ENCODE results near the gene MICU1. TPM values are rescaled to one million over a fixed set of nuclear protein-coding genes. Genes with fewer than 3 reads are reported as not detected.

The MICU1 gene
- total and polyA plus RNA-seq, 10 of the 15 experiments (the other 5 are each of a cell fraction or from before 2014, with no cell fraction given) = 18.2 to 36.4 (median 22.2) TPM

DNA sequence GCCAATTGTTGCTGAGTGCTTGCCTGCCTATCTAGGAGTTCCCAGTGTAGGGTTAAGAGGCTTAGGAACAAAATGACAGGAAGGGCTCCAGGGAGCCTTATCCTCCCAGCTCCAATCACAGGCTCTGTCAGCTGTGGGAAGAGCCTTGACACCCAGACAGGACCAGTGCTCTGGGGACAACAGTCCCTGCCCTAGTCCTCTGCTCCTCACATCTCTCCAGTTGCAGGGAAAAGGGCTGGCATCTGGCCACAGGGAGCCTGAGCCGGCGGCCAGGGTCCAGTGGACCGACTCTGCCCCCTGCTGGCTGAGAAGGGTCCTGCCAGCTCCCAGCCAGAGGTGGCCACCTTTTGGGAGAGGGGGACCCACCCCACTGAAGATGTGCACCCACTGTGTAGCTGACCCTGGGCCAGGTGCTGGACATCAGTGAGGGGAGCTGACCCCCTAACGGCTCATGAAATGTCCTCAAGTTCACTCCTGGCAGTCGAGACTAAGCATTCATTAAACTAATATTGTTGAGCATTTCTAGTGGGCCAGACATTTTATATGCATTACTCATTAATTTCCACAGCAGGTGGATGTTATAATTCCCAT lies 288.7 kb downstream of the MICU1 start (continued):
- TF ChIP-seq RELA (IDR thresholded peaks at IDR 0.05; ENCODE audit: borderline replicate concordance, partially characterized antibody) (no peak), GATAD2B (conservative IDR thresholded peaks at IDR 0.05; ENCODE audit: low read depth) (peak; percentile 44; the same call in 1 of the 2 replicates), SMC3 (IDR thresholded peaks at IDR 0.05; ENCODE audit: borderline replicate concordance, low read length) (peak; percentile 95), ZNF24 (IDR thresholded peaks at IDR 0.05) (no peak), NFYA (IDR thresholded peaks at IDR 0.05; ENCODE audit: borderline replicate concordance, low read depth, low read length) (no peak)

DNA sequence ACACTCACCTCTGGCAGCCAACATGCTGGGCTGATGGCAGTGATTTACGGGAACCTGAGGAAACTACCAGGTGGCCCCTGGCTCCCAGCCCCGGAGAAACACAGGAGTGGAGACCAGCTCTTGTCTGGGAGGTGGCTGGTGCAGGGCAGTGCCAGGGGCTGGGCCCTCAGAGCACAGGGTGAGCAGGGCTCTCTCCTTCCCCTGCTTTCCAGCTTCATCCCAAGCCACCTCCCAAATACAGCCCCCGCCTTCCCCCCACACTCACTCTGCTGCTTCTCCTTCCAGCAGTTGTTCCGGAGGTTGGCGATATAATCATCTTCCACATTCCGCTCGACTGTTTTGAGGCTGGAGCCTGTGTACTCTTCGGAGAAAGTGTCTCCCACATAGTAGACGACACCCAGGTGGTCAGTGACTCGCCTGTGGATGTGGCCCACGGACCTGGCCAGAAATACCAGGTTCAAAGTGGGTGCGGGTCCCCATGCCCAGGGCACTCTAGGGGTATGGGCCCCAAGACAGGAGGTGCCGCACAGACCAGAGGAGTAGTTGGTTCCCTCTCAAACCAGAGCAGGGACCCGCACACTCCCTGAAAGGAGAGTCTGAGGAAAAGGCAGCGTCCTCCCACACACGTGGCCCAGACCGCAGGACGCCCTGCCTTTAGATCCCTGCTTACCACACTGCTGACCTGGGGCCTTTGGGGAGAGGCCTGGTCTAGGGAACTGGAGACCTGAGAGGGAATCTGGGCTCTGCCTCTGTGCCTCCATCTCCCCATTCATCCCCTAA lies 289.4 kb downstream of the MICU1 start:
- no peak overlapping the region for H2AFZ ChIP-seq (ENCODE audit: control insufficient read depth, low read depth, low read length)
- DNase-seq (ENCODE audit: low read depth, low spot score) = no peak
- BruUV-seq (replicated peaks) = no TSS peak
- no peak overlapping the region for H3K4me3 ChIP-seq
- ChIA-PET SMC1A (ENCODE audit: uncharacterized antibody, unreplicated experiment) (interaction anchor here (0.6 to 9.7 kb wide), 22 partner anchors 14 to 441 kb away, joined by 3 to 168 read pairs (median 8); partner anchors contain the start of gene DDIT4), RAD21 (ENCODE audit: unreplicated experiment) (interaction anchor here (0.8 to 11.6 kb wide), 29 partner anchors 14 to 440 kb away, joined by 3 to 170 read pairs (median 6); partner anchors contain the start of genes ANAPC16, ASCC1 and DDIT4), POLR2A (interaction anchor here (0.8 to 8.0 kb wide), 11 partner anchors 15 to 287 kb away, joined by 3 to 120 read pairs (median 9); no protein-coding TSS in a partner anchor), CTCF (interaction anchor here (0.6 to 16.6 kb wide), 49 partner anchors 8 to 498 kb away, joined by 3 to 275 read pairs (median 5); partner anchors contain the start of gene DDIT4)
- peaks cover 67% of the 10 kb centered on the region for H3K4me1 ChIP-seq (ENCODE audit: control insufficient read depth, insufficient read depth, low read length)
- peak overlapping the region; percentile 93 for H3K27ac ChIP-seq (ENCODE audit: control insufficient read depth, insufficient read depth)
- H3K9me3 ChIP-seq (replicated peaks; ENCODE audit: control insufficient read depth, insufficient read depth, low read length) = no peaks in the 10 kb centered on the region; the same call in 2 of the 3 replicates
- FAIRE-seq = no peak
- in situ Hi-C loops (cut with MboI) = loop anchor here (5.0 to 10.0 kb wide), 4 partner anchors 109 to 442 kb away; no protein-coding TSS in a partner anchor
- 92% methylated on average over 18 of the region's 18 CpGs for WGBS (ENCODE audit: insufficient coverage, insufficient replicate concordance, low lambda C conversion rate, missing lambda C conversion rate)
- H3K4me2 ChIP-seq (ENCODE audit: control insufficient read depth, insufficient read depth) = no peak overlapping the region
- H3K79me2 ChIP-seq (ENCODE audit: control insufficient read depth, insufficient read depth, low read length) = no peaks in the 10 kb centered on the region; the same call in 1 of the 2 replicates
- intact Hi-C loops (cut with micrococcal nuclease; ENCODE audit: unreplicated experiment) = loop anchor here (1.0 to 2.0 kb wide), 2 partner anchors 288 to 440 kb away; no protein-coding TSS in a partner anchor
- H3K9ac ChIP-seq (ENCODE audit: control insufficient read depth, insufficient read depth, low read length) = peak overlapping the region; percentile 69
- H3K27me3 ChIP-seq (replicated peaks in 1 of 2; ENCODE audit: control insufficient read depth in 2 of 2, insufficient read depth in 2 of 2, low read length in 1 of 2) = no peaks in the 10 kb centered on the region
- peaks cover 16 to 30% of the 10 kb centered on the region in 2 experiments; a peak in 3 of 4 replicates for H3K36me3 ChIP-seq (ENCODE audit: control insufficient read depth in 2 of 2, insufficient read depth in 2 of 2, low read length in 1 of 2)
- H4K20me1 ChIP-seq (ENCODE audit: control insufficient read depth, insufficient read depth) = no peaks in the 10 kb centered on the region
- ATAC-seq = no peak
- no peak for TF ChIP-seq CHD4 (IDR thresholded peaks at IDR 0.05)
- TF ChIP-seq SPI1 (IDR thresholded peaks at IDR 0.05; ENCODE audit: borderline replicate concordance, insufficient read depth, low read depth, low read length) = no peak
- TF ChIP-seq, protein P1, sequence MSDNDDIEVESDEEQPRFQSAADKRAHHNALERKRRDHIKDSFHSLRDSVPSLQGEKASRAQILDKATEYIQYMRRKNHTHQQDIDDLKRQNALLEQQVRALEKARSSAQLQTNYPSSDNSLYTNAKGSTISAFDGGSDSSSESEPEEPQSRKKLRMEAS (IDR thresholded peaks at IDR 0.05; ENCODE audit: low read depth, low read length) = no peak
- no peak for TF ChIP-seq NFIC (IDR thresholded peaks at IDR 0.05; ENCODE audit: low read depth, low read length)
- no peak for TF ChIP-seq ASH2L (IDR thresholded peaks at IDR 0.05; ENCODE audit: borderline replicate concordance, low read depth)
- TF ChIP-seq KLF5 (IDR thresholded peaks at IDR 0.05; ENCODE audit: partially characterized antibody) = no peak
- TF ChIP-seq, protein P2, sequence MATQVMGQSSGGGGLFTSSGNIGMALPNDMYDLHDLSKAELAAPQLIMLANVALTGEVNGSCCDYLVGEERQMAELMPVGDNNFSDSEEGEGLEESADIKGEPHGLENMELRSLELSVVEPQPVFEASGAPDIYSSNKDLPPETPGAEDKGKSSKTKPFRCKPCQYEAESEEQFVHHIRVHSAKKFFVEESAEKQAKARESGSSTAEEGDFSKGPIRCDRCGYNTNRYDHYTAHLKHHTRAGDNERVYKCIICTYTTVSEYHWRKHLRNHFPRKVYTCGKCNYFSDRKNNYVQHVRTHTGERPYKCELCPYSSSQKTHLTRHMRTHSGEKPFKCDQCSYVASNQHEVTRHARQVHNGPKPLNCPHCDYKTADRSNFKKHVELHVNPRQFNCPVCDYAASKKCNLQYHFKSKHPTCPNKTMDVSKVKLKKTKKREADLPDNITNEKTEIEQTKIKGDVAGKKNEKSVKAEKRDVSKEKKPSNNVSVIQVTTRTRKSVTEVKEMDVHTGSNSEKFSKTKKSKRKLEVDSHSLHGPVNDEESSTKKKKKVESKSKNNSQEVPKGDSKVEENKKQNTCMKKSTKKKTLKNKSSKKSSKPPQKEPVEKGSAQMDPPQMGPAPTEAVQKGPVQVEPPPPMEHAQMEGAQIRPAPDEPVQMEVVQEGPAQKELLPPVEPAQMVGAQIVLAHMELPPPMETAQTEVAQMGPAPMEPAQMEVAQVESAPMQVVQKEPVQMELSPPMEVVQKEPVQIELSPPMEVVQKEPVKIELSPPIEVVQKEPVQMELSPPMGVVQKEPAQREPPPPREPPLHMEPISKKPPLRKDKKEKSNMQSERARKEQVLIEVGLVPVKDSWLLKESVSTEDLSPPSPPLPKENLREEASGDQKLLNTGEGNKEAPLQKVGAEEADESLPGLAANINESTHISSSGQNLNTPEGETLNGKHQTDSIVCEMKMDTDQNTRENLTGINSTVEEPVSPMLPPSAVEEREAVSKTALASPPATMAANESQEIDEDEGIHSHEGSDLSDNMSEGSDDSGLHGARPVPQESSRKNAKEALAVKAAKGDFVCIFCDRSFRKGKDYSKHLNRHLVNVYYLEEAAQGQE (IDR thresholded peaks at IDR 0.05; ENCODE audit: low read depth, low read length) = no peak
- no peak for TF ChIP-seq IRF4 (IDR thresholded peaks at IDR 0.05; ENCODE audit: low read depth, low read length)
- no peak for TF ChIP-seq NFXL1 (IDR thresholded peaks at IDR 0.05; ENCODE audit: borderline replicate concordance)
- no peak for TF ChIP-seq ATF7 (IDR thresholded peaks at IDR 0.05; ENCODE audit: low read depth)
- TF ChIP-seq GABPA (IDR thresholded peaks at IDR 0.05; ENCODE audit: low read depth) = no peak
- TF ChIP-seq POLR2AphosphoS2 (IDR thresholded peaks at IDR 0.05; ENCODE audit: low read depth, low read length) = no peak

Measured in GM12878 (cell line).